Measurements from ENCODE around the gene NWD2. TPM values are rescaled to one million over a fixed set of nuclear protein-coding genes. Genes with fewer than 3 reads are reported as not detected.
"Not testable (repeated sequence)": the region's sequence is repeated elsewhere in the genome, so short reads cannot be mapped to it uniquely, and the experiment has no call there.

NWD2 gene
- under 0.01 TPM for polyA plus RNA-seq (2013, experiment 1 of 2)
- not detected for polyA plus RNA-seq (2013, experiment 2 of 2)

- H3K4me2 ChIP-seq (ENCODE audit: low read length, poor library complexity, severe bottlenecking), result peak within 1 kb of the TSS; percentile 42
- H3K4ac ChIP-seq (ENCODE audit: low read depth in 1 of 2, low read length in 2 of 2), result no peak within 1 kb of the TSS
- no peak within 1 kb of the TSS for H3K23ac ChIP-seq (ENCODE audit: low read length in 2 of 2)
- peaks cover 12% of the 10 kb centered on the region for H3K4me1 ChIP-seq (ENCODE audit: control insufficient read depth, insufficient read depth, low read depth, low read length)
- no peak within 1 kb of the TSS for H2BK12ac ChIP-seq (ENCODE audit: low read length in 2 of 2)
- H2AK5ac ChIP-seq (ENCODE audit: low read length, severe bottlenecking), result no peak within 1 kb of the TSS
- H3K27ac ChIP-seq (ENCODE audit: low read length, poor library complexity, severe bottlenecking), result no peak within 1 kb of the TSS
- H4K8ac ChIP-seq (ENCODE audit: low read length), result no peak within 1 kb of the TSS
- no peak within 1 kb of the TSS for H2BK5ac ChIP-seq (ENCODE audit: low read depth, low read length, poor library complexity, severe bottlenecking)
- H3K27me3 ChIP-seq (ENCODE audit: control insufficient read depth in 1 of 2, insufficient read depth in 1 of 2, low read length in 2 of 2), result peaks cover 30 to 45% of the 10 kb centered on the region in 2 experiments
- H3K18ac ChIP-seq (ENCODE audit: low read depth in 1 of 2, low read length in 2 of 2), result no peak within 1 kb of the TSS
- H2AFZ ChIP-seq (ENCODE audit: low read depth, low read length), result no peak within 1 kb of the TSS
- peak; percentile 8 for DNase-seq
- H3K36me3 ChIP-seq (ENCODE audit: control insufficient read depth in 1 of 2, insufficient read depth in 2 of 2, low read depth in 1 of 2, low read length in 2 of 2), result no peaks in the 10 kb centered on the region
- no peak within 1 kb of the TSS for H3K9ac ChIP-seq (ENCODE audit: low read length)
- no peaks in the 10 kb centered on the region for H3K79me1 ChIP-seq (replicated peaks; ENCODE audit: low read length, poor library complexity, severe bottlenecking)
- no peaks in the 10 kb centered on the region for H3K9me3 ChIP-seq (ENCODE audit: control insufficient read depth, low read length)
- no peak within 1 kb of the TSS for H2BK15ac ChIP-seq (ENCODE audit: low read depth, poor library complexity, severe bottlenecking)
- WGBS, result under 1% methylated on average over 81 of the region's 95 CpGs
- no peak within 1 kb of the TSS for H4K91ac ChIP-seq (ENCODE audit: low read length)
- H3K4me3 ChIP-seq (ENCODE audit: insufficient read depth in 1 of 2, low read depth in 1 of 2, low read length in 2 of 2), result no peak within 1 kb of the TSS
- no peak within 1 kb of the TSS for H2BK120ac ChIP-seq (ENCODE audit: low read depth, low read length)
- H3K14ac ChIP-seq (ENCODE audit: low read length in 2 of 2), result no peak within 1 kb of the TSS
These were observed at the start of gene NWD2 for GRCh38 chr4:37244583-37245390. Gene NWD2, plus strand, starts transcription at chr4:37244743. Its CDS starts 325 bp downstream, at chr4:37245068.

GRCh38 chr4:37197899-37198298 is 46.6 kb upstream of the NWD2 start:
- Histone ChIP-seq H2BK12ac (ENCODE audit: low read length in 2 of 2) (no peak overlapping the region), H2BK5ac (ENCODE audit: low read depth, low read length, poor library complexity, severe bottlenecking) (no peak overlapping the region), H2AK5ac (ENCODE audit: low read length, severe bottlenecking) (no peak overlapping the region), H3K4ac (ENCODE audit: low read depth in 1 of 2, low read length in 2 of 2) (no peak overlapping the region), H3K23ac (ENCODE audit: low read length in 2 of 2) (no peak overlapping the region), H2AFZ (ENCODE audit: low read depth, low read length) (no peak overlapping the region), H3K9ac (ENCODE audit: low read length) (no peak overlapping the region), H3K27ac (ENCODE audit: low read length, poor library complexity, severe bottlenecking) (no peak overlapping the region), H3K18ac (ENCODE audit: low read depth in 1 of 2, low read length in 2 of 2) (no peak overlapping the region), H2BK15ac (ENCODE audit: low read depth, poor library complexity, severe bottlenecking) (no peak overlapping the region), H3K4me2 (ENCODE audit: low read length, poor library complexity, severe bottlenecking) (no peak overlapping the region), H2BK120ac (ENCODE audit: low read depth, low read length) (no peak overlapping the region), H3K36me3 (ENCODE audit: control insufficient read depth in 1 of 2, insufficient read depth in 2 of 2, low read depth in 1 of 2, low read length in 2 of 2) (no peaks in the 10 kb centered on the region), H4K8ac (ENCODE audit: low read length) (no peak overlapping the region), H3K79me1 (replicated peaks; ENCODE audit: low read length, poor library complexity, severe bottlenecking) (no peaks in the 10 kb centered on the region), H3K27me3 (ENCODE audit: control insufficient read depth in 1 of 2, insufficient read depth in 1 of 2, low read length in 2 of 2) (no peaks in the 10 kb centered on the region), H4K91ac (ENCODE audit: low read length) (no peak overlapping the region), H3K9me3 (ENCODE audit: control insufficient read depth, low read length) (peaks cover 2% of the 10 kb centered on the region), H3K4me1 (ENCODE audit: control insufficient read depth, insufficient read depth, low read depth, low read length) (no peaks in the 10 kb centered on the region), H3K4me3 (ENCODE audit: insufficient read depth in 1 of 2, low read depth in 1 of 2, low read length in 2 of 2) (no peak overlapping the region), H3K14ac (ENCODE audit: low read length in 2 of 2) (no peak overlapping the region)
- 90% methylated on average over 3 of the region's 3 CpGs for WGBS
- DNase-seq, result no peak

- H2BK15ac ChIP-seq (ENCODE audit: low read depth, poor library complexity, severe bottlenecking); DNase-seq; H3K27me3 ChIP-seq (ENCODE audit: control insufficient read depth in 1 of 2, insufficient read depth in 1 of 2, low read length in 2 of 2); H3K23ac ChIP-seq (ENCODE audit: low read length in 2 of 2); H2AFZ ChIP-seq (ENCODE audit: low read depth, low read length); H2AK5ac ChIP-seq (ENCODE audit: low read length, severe bottlenecking); H4K8ac ChIP-seq (ENCODE audit: low read length); H3K4me3 ChIP-seq (ENCODE audit: insufficient read depth in 1 of 2, low read depth in 1 of 2, low read length in 2 of 2); H4K91ac ChIP-seq (ENCODE audit: low read length); H3K79me1 ChIP-seq (replicated peaks; ENCODE audit: low read length, poor library complexity, severe bottlenecking); H3K4me1 ChIP-seq (ENCODE audit: control insufficient read depth, insufficient read depth, low read depth, low read length); H3K14ac ChIP-seq (ENCODE audit: low read length in 2 of 2); H2BK12ac ChIP-seq (ENCODE audit: low read length in 2 of 2); H3K27ac ChIP-seq (ENCODE audit: low read length, poor library complexity, severe bottlenecking); H3K36me3 ChIP-seq (ENCODE audit: control insufficient read depth in 1 of 2, insufficient read depth in 2 of 2, low read depth in 1 of 2, low read length in 2 of 2); H3K18ac ChIP-seq (ENCODE audit: low read depth in 1 of 2, low read length in 2 of 2); H3K4ac ChIP-seq (ENCODE audit: low read depth in 1 of 2, low read length in 2 of 2); H3K9me3 ChIP-seq (ENCODE audit: control insufficient read depth, low read length); H2BK120ac ChIP-seq (ENCODE audit: low read depth, low read length); H3K9ac ChIP-seq (ENCODE audit: low read length); H3K4me2 ChIP-seq (ENCODE audit: low read length, poor library complexity, severe bottlenecking); H2BK5ac ChIP-seq (ENCODE audit: low read depth, low read length, poor library complexity, severe bottlenecking): not testable (repeated sequence)
- WGBS, result 83% methylated on average over 1 of the region's 1 CpG
These were observed 39.8 kb upstream of the NWD2 start for GRCh38 chr4:37204740-37205139.

- Histone ChIP-seq H3K27me3 (ENCODE audit: control insufficient read depth in 1 of 2, insufficient read depth in 1 of 2, low read length in 2 of 2) (no peaks in the 10 kb centered on the region), H2AFZ (ENCODE audit: low read depth, low read length) (no peak overlapping the region), H3K18ac (ENCODE audit: low read depth in 1 of 2, low read length in 2 of 2) (no peak overlapping the region), H3K4me2 (ENCODE audit: low read length, poor library complexity, severe bottlenecking) (no peak overlapping the region), H3K4me3 (ENCODE audit: insufficient read depth in 1 of 2, low read depth in 1 of 2, low read length in 2 of 2) (no peak overlapping the region), H3K4me1 (ENCODE audit: control insufficient read depth, insufficient read depth, low read depth, low read length) (no peaks in the 10 kb centered on the region), H2AK5ac (ENCODE audit: low read length, severe bottlenecking) (no peak overlapping the region), H3K23ac (ENCODE audit: low read length in 2 of 2) (no peak overlapping the region), H2BK12ac (ENCODE audit: low read length in 2 of 2) (no peak overlapping the region), H3K9ac (ENCODE audit: low read length) (no peak overlapping the region), H3K36me3 (ENCODE audit: control insufficient read depth in 1 of 2, insufficient read depth in 2 of 2, low read depth in 1 of 2, low read length in 2 of 2) (no peaks in the 10 kb centered on the region), H3K9me3 (ENCODE audit: control insufficient read depth, low read length) (no peaks in the 10 kb centered on the region), H2BK15ac (ENCODE audit: low read depth, poor library complexity, severe bottlenecking) (no peak overlapping the region), H3K4ac (ENCODE audit: low read depth in 1 of 2, low read length in 2 of 2) (no peak overlapping the region), H3K79me1 (replicated peaks; ENCODE audit: low read length, poor library complexity, severe bottlenecking) (no peaks in the 10 kb centered on the region), H2BK120ac (ENCODE audit: low read depth, low read length) (no peak overlapping the region), H4K91ac (ENCODE audit: low read length) (no peak overlapping the region), H4K8ac (ENCODE audit: low read length) (no peak overlapping the region), H3K27ac (ENCODE audit: low read length, poor library complexity, severe bottlenecking) (no peak overlapping the region), H3K14ac (ENCODE audit: low read length in 2 of 2) (no peak overlapping the region), H2BK5ac (ENCODE audit: low read depth, low read length, poor library complexity, severe bottlenecking) (no peak overlapping the region)
- no peak for DNase-seq
- WGBS, result 60% methylated on average over 1 of the region's 2 CpGs
These were observed 28.3 kb upstream of the NWD2 start for GRCh38 chr4:37216209-37216608.

All from mesenchymal stem cell (in vitro differentiated cells and primary cell).